ENCODE measurements around the gene EHD1. TPM values are rescaled to one million over a fixed set of nuclear protein-coding genes. Genes with fewer than 3 reads are reported as not detected.
A peak's percentile ranks its signal among the peaks of the same experiment; 100 is the strongest.
"Not testable (repeated sequence)": the region's sequence is repeated elsewhere in the genome, so short reads cannot be mapped to it uniquely, and the experiment has no call there.

Gene EHD1
- total RNA-seq, 1 donor from 2014 or later: 60.4 TPM

DNA sequence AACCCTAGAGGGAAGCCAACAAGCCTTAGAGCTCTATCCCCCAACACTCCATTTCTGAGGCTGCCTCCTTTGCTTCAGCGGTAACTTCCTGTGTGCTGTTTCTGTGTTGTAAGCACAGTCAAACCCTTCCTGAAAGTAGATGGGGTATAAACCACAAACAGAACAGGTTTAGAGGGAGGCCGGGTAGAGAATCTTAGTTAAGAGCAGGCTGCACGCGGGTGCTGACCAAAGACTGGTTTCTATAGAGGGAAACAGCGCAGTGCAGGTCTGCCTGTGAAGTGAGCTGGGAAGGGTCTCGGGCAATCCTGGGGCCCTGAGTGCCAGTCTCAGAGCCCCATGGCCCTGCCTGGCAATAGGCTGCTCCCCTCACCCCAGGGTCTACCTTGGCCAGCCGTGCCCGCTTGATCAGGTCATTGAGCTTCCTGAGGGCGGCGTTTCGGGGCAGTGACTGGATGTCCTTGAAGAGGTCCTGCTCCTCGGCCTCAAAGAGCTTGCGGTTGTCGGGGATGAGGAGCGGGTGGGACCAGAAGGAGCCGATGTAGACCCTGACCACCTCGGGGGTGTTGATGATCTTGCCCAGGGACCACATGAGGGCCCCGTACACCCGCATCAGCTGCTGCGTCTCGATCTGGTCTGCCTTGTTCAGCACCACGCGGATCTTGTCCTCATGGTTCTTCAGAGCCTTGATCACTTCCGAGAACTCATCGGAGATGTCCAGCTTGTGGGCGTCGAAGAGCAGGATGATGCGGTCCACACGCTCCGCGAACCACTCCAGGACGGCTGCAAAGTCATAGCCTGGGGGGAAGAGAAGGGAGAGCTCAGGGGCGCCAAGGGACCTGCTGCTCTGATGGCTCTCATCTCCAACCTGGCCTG, 18.6 kb downstream of the EHD1 start:
- no peak for DNase-seq (ENCODE audit: low read depth)

DNA sequence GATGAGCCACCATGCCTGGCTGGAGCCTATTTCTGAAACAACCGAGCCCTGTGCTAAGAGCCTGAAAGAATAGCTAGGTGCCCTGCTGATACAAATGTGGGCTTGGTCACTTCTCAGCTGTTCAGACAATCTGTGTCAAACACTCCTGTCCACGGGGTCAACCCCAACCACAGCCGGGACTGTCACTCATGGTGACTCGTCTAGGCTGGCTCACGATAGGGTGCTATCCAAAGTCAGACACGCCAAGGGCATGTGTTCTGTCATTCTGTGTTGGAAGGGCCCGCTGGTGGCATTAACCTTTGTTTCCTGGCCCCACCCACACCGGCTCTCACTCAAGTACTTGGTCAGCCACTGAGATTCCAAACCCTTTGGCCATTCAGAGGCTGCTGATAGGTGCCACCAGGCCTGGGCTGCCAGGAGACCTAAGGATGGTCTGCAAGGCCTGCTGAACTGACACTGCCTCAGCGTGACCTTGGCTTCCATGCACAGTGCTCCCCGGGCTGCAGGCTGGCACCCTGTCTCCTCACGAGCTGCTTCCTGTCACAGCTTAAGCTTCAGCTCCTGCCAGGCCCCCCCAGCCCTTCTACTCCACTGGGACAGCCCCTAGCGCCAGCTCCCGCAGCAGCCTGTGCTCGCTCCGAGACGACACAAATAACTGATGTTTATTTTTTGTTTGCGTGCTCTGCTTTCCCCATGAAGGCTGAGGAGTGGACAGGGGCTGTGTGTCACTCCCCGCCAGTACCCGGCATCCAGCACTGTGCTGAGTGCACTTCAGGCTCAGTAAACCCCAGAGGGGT, 19.8 kb downstream of the EHD1 start:
- peak; percentile 99 for DNase-seq (ENCODE audit: low read depth)

DNA sequence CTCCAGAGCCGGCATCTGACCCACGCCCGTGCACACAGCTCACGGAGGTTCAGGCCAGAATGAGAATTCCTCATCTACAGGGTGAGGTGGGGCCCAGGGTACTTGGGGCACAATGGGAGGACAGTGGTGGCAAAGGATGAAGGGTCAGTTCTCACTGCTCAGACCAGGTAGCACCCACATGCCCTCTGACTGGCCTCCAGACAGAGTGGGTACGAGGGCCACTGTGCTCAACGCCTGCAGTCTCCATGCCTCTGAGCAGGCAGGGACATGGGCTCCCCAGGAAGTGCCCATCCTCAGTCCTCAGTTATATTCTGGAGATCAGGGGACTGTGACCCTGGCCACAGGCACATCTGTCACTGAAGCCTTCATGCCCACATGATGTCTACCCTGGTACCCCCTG, 20.9 kb downstream of the EHD1 start:
- no peak for DNase-seq (ENCODE audit: low read depth)

DNA sequence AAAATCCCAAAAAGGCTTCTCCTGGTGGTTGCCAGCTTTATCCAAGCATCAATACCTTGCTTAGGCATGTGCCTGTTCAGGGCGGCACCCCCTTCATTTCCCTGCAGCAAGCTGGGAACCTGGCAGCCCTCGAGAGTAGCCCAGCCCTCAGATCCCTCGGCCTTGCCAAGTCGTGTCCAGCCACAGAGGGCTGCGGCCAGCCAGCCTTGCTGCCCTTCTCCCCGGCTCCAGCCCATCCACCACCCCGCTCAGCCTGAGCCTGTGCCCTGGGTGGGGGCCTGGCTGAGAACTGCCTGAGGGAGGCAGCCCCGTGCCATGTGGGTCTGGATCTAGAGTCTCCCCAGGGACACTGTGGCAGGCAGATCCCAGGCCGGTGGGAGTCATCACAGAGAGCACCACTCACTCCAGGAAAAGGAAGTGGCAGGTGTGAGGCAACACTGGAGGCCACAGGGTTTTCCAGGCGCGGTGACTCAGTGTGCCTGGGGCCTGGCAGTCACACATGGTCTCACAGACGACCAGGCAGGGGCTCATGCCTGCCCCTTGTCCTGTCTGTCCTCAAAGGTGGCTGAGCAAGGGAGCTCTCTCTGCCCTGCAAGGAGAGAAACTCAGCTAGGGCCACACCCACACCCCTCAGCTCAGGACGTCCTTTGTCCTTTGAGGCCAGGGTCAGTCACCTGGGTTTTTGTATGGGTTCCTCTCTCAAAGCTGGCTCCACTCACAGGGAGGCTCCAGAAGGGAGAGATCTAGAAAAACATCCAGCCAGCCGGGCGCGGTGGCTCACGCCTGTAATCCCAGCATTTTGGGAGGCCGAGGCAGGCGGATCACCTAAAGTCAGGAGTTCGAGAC, 21.8 kb downstream of the EHD1 start:
- peak; percentile 98 for DNase-seq (ENCODE audit: low read depth)

DNA sequence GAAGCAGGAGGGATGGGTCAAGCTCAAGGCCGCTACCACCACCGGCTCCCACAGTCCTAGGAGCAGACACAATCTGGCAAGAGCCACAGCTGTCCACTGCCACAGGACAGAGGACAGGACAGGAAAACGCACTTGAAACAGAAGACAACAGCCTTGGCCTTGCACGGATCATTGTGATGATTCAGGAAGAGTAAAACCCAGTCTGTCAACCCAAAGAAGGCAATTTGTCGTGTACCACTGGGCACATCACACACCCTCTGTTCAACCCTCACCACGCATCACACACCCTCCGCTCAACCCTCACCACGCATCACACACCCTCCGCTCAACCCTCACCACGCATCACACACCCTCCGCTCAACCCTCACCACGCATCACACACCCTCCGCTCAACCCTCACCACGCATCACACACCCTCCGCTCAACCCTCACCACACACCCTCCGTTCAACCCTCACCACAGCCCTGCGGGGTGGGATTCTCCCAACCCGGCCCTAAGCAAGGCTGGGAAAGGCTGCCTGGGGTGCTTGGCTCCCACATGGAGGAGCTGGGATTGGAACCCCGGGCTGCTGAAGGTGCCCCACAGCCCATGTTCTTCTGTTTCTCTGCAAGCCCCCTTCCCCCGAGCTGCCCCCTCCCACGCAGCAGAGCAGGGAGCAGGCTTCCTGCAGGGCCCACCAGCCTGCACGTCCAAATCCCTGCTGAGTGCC, 22.7 kb downstream of the EHD1 start:
- no peak for DNase-seq (ENCODE audit: low read depth)

DNA sequence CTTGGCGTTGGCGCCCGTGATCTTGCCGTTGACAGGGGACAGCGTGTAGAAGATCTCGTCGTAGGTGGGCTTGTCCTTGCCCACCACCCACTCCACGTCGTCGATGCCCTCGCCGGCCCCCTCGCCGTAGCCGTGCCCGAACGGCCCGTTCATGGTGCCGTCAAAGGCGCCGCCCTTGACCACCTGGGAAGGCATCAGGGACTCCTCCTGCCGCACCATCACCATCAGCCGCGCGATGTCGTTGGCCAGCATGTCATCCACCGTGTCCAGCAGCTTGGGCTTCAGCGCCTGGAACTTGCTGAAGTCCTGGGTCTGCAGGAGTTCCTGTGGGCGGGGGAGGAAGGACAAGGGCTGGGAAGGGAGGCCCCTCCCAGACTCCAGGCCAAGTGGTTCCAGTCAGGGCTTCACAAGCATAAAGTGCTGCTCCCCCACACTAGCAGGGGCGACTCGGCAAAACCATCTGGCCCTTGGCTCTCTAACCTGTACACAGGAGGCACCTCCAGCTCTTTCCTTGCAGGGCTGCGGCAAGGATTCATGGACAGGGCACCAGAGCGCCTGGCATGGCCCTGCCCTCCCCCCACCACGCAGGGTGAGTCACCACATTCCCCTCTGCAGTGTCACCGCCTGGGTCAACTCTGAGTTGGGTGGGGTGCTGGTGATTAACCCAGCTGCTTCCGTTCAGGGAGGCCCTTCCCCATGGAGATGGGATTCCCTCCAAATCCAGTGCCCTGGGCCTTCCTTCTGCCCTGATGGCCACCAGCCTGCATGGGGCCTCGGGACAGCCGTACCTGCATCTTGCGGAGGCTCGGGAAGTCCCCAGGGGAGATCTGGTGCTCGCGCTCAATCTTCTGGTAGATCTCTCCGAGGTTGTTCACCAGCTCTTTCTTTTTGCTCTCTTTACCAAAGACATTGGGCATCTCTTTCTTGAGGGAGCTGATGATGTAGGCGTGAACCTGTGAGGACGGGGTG, 23.6 kb downstream of the EHD1 start:
- peak; percentile 96 for DNase-seq (ENCODE audit: low read depth)

DNA sequence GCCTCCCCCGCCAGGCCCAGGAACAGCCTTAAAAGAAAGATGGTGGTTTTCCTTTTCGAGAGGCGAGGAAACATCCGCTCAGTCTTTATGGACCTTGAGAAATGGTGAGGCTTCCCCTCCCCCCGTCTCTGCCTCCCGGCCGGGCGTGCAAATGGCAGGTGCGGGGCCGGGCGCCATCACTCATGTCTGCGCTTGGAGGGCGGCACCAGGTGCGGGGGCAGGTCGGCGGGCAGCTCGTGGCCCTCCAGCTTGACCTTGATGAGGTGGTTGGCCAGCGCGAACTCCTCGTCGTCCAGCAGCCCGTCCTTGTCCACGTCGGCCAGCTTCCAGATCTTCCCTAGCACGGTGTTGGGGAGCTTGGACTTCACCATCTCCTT, 24.3 kb downstream of the EHD1 start:
- DNase-seq (ENCODE audit: low read depth): no peak

DNA sequence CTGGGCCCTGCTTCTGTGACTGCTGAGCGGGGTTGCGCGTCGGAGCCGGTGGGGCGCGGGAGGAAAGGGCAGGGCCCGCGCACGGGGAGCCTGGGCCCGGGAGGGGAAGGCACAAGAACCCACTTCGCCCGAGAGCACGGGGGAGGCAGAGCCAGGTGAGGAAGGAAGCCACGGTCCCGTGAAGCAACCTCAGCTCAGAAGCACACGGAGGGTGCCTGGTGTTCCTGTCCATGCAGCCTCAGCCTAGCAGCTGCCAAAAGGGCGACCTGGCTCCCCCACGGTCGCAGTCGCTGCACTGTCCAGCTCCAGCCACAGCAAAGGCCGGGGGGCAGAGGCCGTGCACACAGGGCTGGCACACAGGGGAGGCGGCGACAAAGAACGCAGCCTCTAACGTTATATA, 24.7 kb downstream of the EHD1 start:
- DNase-seq (ENCODE audit: low read depth): no peak

DNA sequence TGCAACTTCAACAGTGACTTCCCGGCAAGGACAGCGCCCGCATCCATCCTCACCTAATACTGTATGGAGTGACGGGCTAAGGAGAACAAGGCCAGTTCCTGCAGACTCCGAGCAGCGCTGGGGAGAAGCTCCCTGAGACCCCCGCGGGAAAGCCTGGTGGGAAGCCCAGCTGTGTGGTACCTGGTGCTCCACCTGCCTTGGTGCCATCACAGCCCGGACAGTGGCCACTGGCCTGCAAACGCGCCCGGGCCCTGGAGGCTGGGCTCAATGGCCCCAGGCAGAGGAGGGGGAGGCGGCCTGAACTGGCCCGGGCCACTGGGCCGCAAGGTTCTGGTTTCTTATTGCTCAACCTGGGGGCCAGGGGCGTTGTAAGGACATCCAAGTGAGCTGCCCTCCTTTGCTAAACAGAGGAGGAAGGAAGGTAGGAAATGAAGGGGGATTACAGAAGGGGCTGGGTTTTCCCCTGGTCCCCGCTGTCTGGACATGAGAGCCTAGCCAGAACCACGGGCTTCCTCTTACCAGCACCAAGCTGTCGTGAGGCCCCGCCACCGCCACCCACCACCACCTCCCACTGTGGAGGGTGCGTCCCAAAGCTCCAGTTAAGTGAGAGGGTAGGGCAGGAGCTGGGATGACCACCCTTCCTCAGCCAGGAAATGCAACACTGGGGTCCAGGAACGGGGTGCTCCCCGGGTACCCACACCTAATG, 25.5 kb downstream of the EHD1 start:
- no peak for DNase-seq (ENCODE audit: low read depth)

DNA sequence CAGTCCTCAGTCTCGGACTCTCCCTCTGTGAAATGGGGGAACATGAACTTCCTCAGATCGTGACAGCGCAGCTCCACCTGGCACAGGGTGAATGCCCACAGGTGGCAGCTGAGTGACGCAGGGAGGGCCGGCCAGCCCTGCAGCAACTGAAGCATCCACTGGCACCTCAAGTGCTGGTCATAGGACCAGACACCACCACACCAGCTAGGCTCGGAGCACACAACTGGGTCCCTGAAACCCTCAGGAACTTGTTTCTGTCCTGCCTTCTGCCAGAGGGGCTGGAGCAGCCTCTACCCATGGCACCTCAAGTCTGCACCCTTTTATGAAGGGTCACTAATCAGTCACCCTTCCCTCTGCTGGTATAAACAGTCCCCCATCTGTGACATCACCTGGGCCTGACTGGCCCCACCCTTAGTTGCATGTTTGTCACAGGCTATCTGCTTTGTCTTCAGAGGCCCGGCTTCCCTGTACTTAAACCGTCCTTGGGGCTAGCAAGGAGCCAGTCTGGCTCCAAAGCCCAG, 26.5 kb downstream of the EHD1 start:
- no peak for DNase-seq (ENCODE audit: low read depth)

DNA sequence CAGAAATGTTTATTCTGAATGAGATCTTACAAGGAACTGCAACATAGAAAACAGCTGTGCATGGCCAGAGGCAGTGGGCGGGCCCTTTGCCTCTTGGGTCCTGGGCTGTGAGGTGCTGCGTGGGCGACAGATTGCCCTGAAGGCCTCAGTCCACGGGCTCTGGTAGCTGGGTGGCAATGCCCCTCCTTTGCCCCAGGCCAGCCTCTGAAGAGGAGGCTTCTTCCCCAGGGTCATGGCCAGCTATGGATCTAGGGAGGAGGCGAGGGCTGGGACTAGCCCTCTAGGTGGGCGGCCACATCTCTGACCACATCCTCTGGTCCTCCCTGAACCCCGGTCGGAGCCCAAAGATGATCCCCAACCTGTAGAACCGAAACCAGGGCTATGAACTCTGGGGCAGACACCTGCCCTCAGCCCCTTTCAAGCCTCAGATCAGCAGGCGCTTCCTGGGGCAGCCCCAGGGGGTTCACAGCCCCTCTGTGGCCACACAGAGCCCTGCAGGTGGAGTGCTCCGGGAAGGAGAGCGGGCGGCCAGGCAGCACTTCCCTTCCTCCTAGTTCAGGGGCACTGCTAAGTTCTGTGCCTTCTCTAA, 27.3 kb downstream of the EHD1 start:
- DNase-seq (ENCODE audit: low read depth): no peak

DNA sequence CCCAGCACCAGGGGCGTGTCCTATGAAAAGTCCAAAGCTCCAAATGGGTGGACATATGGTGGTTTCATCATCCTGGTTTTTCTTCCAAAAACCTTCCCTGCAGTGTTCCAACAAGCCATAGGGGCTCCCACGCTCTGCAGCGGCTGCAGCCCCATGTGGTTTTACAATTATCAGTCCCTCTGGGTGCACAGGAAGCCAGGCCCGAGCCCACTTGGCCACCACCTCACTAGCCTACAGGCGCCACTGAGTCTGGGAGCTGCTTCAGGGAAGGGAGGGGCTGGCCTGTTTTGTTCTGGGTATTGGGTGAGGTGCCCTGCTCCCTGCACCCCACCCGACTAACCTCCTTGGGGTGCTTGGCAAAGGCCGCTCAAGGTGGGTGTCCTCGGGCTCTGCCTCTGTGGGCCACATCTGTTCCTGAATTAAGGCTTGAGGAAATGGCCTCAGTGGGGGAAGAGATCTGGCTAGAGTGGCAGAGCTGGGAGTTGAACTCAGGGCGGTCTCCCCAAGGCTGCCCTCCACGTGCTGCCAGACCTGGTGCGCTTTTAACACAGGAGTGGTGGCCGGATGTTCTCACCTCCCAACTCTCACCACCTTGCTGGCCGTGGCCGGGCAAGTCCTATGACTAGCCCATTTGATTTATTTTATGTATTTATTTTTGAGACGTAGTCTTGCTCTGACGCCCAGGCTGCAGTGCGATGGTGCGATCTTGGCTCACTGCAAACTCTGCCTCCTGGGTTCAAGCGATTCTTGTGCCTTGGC, 28.6 kb downstream of the EHD1 start:
- no peak for DNase-seq (ENCODE audit: low read depth)

DNA sequence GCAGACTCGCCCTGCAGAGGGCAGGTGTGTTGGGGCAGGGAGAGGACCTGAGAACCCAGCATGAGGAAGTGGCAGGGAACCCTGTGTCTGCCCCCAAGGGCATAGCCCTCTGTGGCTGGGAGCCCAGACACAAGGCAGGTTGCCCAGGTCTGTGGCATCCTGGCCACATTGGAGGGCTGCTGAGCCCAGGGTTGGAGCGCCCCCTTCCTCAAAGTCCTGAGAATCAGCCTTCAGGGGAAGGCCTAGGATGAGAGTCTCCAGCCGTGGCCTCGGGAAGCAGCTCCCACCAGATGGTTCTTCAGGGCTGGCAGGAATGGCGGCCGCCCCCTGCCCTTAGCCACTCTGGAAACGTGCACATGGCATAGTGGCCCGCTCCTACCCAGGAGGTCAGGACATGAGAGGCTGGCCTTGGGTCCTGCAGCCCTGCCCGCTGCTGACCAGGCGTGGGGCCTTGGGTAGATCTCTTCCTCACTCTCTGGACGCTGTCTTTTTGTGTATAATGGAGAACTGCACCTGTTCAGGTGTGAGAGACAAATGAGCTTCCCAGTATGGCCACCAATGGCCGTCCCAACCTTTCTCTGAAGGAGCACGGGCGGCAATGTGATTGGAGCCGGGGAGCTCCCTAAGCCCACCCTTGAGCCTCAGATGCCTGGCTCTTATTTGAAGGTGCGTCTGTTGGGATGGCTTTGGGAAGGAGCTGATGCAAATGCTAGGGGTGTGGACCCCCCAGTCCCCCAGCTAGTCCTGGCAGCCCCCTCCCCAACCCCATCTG, 29.4 kb downstream of the EHD1 start:
- DNase-seq (ENCODE audit: low read depth): no peak

DNA sequence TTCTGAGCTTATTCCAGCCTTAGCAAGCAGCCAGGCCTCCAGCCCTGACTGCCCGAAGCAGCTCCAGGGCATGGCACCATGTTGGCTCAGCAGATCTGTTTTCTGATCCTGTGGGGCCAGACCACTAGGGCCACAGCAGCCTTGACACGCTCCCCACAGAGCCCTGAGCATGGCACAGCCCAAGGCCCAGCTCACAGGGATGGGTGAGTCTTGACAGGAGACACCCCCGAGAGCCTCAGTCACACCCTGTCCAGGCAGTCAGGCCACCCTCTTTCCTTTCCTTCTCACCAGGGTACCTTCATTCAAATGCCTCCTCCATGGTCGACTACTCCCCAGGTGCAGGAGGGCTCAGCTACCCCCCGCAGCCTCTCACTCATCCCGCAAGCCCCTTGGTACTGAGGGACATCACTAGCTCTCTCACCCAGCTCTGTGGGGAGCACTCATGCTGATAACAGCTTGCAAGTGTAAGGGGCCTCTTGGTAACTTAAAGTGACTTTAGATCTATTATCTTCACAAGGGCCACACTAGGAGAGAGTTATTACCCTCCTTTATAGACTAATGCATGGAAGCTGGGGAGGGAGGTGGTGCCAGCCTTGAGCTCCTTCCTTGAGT, 30.1 kb downstream of the EHD1 start:
- DNase-seq (ENCODE audit: low read depth): no peak

DNA sequence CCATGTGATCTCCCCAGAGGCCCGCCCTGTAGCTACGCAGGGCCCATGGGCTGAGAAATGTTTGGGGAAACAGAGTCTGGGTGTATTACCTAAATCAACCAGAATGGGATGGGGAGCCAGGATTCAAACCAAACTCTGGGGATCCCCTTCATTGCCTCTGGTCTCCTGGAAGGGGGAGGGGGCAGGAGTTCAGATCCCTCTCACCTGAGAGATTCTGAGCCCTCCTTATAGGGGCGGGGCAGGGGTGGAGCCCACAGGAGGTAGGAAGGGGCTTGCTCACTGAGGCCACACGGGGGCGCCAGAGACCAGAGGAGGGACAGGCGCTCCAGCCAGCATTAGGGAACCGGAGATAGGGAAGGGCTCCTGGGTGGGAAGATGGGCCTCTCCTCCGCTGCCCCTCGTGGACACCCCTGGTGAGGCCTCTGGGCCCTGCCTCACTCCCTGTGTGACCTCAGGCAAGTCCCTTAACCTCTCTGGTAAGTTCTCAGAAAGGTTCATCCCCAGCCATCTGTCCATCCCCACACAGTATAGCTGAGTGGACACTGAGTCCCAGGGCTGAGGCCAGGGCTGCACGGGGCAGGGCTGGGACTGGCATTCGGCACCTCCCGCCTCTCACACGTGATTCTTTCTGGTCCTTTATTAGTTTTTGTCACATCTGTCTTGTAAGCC, 31.3 kb downstream of the EHD1 start:
- peak; percentile 95 for DNase-seq (ENCODE audit: low read depth)

DNA sequence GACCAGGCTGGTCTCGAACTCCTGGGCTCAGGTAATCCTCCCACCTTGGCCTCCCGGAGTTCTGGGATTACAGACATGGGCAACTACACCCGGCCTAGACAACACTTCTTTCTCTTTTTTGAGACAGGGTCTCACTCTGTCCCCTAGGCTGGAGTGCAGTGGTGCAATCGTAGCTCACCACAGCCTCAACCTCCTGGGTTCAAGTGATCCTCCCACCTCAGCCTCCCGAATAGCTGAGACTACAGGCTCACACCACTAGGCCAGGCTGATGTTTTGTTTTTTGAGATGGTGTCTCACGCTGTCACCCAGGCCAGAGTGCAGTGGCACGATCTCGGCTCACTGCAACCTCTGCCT, 32.7 kb downstream of the EHD1 start:
- not testable (repeated sequence) for DNase-seq (ENCODE audit: low read depth)
